Measurements from ENCODE around the gene LPP. TPM values are rescaled to one million over a fixed set of nuclear protein-coding genes. Genes with fewer than 3 reads are reported as not detected.

The LPP gene
- total RNA-seq, 1 experiment from 2014 or later = 31.2 TPM

GRCh38 chr3:188169830-188170455 lies 16.0 kb downstream of the LPP start:
- DNase-seq (ENCODE audit: low spot score) = no peak

GRCh38 chr3:188170461-188171459 lies 16.8 kb downstream of the LPP start:
- DNase-seq (ENCODE audit: low spot score) = no peak

GRCh38 chr3:188171682-188172467 lies 17.9 kb downstream of the LPP start:
- no peak for DNase-seq (ENCODE audit: low spot score)

GRCh38 chr3:188174317-188175044 lies 20.5 kb downstream of the LPP start:
- DNase-seq (ENCODE audit: low spot score) = no peak

GRCh38 chr3:188176476-188176875 lies 22.5 kb downstream of the LPP start:
- DNase-seq (ENCODE audit: low spot score) = no peak

- DNase-seq (ENCODE audit: low spot score) = no peak
Observed at GRCh38 chr3:188176884-188177283, 22.9 kb downstream of the LPP start.

- DNase-seq (ENCODE audit: low spot score) = no peak
Observed at GRCh38 chr3:188177721-188178120, 23.8 kb downstream of the LPP start.

- no peak for DNase-seq (ENCODE audit: low spot score)
Observed at GRCh38 chr3:188178293-188178936, 24.5 kb downstream of the LPP start.

- no peak for DNase-seq (ENCODE audit: low spot score)
Observed at GRCh38 chr3:188179006-188179966, 25.3 kb downstream of the LPP start.

- no peak for DNase-seq (ENCODE audit: low spot score)
Observed at GRCh38 chr3:188180114-188180513, 26.2 kb downstream of the LPP start.

GRCh38 chr3:188183452-188183851 lies 29.5 kb downstream of the LPP start:
- DNase-seq (ENCODE audit: low spot score) = no peak

GRCh38 chr3:188184160-188184559 lies 30.2 kb downstream of the LPP start:
- no peak for DNase-seq (ENCODE audit: low spot score)

- no peak for DNase-seq (ENCODE audit: low spot score)
Observed at GRCh38 chr3:188184649-188185048, 30.7 kb downstream of the LPP start.

GRCh38 chr3:188185717-188186251 lies 31.8 kb downstream of the LPP start:
- no peak for DNase-seq (ENCODE audit: low spot score)

- DNase-seq (ENCODE audit: low spot score) = no peak
Observed at GRCh38 chr3:188187053-188187452, 33.1 kb downstream of the LPP start.

- DNase-seq (ENCODE audit: low spot score) = no peak
Observed at GRCh38 chr3:188188911-188189310, 35.0 kb downstream of the LPP start.

GRCh38 chr3:188191460-188191859 lies 37.5 kb downstream of the LPP start:
- DNase-seq (ENCODE audit: low spot score) = no peak

GRCh38 chr3:188192034-188192433 lies 38.1 kb downstream of the LPP start:
- no peak for DNase-seq (ENCODE audit: low spot score)

GRCh38 chr3:188194332-188194731 lies 40.4 kb downstream of the LPP start:
- DNase-seq (ENCODE audit: low spot score) = peak; percentile 46

Data from A172 (cell line).